Stimulated activated CD8-positive, alpha-beta memory T cell treated with anti-CD3 and anti-CD28 coated beads, Interleukin-2, amount 100 ng/mL, for 1 hour (primary cell): ENCODE measurements around the gene ZBTB7C.

Source experiments
- DNase-seq, 2 donors: peaks; one replicate each; pipeline ENCODE4 v3.0.0-alpha.2; 2020; ENCODE audit warnings: low read depth in 2 of 2

Gene ZBTB7C

DNA sequence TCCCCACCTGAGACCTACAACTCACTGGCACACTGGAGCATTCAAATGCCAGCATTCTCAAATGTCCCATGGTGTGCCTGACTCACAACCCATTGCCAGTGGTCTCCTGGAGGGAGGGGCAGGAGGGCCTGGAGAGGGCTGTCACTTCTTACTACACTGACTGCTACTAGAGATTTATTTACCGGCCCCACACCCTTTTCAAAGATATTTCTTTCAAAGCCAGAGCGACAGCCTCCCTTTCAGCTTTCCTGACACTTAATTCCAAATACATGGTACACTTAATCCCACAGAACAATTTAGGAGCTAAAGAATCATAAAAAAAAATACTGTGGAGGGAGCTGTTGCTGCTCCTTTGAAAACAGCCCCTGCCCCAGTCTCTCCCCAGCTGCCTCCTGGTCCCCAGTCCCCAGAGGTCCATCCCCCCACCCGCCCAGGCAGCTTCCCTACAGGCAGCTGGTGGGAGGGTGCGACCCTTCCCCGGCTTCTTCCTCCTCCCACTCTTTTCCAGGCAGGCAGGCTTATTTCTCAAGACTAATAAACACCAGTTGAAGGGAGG lies 349.6 kb downstream of the ZBTB7C start:
- no peak for DNase-seq

GRCh38 chr18:48058486-48058885 lies 350.7 kb downstream of the ZBTB7C start:
- DNase-seq = no peak

DNA sequence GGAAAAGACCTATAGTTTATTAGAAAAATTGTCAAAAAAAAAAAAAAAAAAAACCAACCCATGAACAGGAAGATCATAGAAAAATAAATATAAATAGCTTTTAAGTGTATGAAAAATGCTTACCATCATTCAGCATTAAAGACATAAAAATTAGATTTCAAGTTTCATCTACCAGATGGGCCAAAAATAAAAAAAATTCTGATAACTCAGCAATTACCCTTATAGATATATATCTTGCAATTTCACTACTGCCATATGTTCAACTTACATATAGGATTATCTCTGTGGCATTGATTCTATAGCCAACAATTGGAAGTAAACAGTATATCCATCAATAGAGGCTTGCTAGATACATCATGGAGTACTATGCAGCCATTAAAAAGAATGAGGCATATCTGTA lies 352.2 kb downstream of the ZBTB7C start:
- DNase-seq = no peak

DNA sequence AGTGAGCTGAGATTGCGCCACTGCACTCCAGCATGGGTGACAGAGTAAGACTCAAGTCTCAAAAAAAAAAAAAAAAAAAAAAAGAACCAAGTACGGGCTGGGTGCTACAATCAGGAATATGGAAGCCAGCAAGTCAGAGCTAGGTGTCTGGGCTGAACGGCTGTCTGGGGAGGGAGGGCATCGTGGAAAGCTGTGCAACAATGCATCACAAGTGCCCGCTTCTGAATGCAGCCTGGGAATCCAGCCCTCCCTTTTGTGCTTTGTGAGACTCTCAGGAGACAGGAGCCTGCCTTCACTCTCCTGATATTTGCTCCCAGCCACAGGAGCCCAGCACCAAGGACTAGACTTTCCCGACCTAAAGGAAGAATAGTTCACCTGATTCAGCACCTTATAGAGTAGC lies 353.8 kb downstream of the ZBTB7C start:
- DNase-seq = no peak

DNA sequence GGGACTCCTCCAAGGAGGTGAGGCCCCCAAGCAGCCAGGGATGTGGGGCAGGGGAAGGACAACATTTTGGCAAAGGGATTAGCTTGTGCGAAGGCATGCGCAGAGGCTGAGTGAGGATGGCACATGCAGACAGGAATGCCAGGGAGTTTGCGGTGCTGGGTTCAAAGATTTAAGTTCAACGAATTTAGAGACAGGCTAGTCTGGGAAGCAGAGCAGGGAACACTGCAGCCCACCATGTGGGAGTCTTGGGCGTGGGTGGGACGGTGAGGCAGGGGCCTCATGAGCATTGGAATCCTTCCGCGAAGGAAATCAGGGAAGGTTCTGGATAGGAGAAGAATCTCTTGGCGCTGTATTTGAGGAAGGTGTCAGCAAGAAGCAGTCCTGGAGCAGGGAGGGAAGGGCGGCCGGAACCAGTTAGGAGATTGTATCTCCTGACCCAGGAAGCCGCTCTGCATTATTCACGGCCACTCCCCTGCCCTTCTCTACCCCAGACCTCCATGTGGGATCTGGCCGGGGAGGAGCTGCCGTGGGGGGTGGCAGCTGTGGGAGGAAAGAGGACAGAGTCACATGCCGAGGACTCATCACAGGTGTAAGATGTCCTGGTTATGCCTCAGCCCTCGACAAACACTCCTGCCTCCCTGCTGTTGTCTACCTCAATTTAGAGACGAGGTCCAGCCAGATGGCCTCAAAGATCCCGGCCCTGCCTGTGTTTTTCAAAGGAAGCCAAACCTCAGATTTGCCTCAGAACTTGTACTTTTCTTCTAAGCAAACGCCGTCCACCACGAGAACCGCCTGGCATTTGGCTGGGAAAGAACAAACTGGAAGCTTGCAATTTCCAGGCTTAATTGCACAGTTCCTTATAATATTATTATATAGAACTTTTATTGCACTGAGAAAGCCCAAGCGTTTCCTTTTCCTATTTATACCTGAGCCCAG lies 355.0 kb downstream of the ZBTB7C start:
- no peak for DNase-seq

- DNase-seq = no peak
These were observed 356.3 kb downstream of the ZBTB7C start for GRCh38 chr18:48052842-48053241.

- DNase-seq = no peak
These were observed 357.0 kb downstream of the ZBTB7C start for GRCh38 chr18:48051945-48052840.

GRCh38 chr18:48050176-48050575 lies 359.0 kb downstream of the ZBTB7C start:
- no peak for DNase-seq

DNA sequence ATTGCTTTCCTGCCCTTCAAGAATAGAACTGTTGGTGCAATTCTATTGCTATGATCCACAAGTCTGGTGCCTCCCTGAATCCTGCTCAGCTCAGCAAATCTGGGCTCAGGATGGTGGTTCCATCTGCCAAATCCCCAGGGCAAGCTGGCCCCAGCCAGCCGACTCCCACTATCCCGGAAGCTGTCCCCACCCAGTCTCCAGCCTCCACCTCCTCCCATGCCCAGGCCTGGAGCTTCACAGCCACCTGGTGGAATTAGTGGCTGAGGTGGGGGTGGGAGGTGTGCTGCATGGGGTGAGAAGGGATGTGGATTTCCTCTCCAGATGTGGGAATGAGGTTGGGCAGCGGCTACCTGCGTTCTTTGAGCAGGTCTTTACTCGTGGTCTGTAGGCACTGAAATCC lies 359.4 kb downstream of the ZBTB7C start:
- no peak for DNase-seq

- no peak for DNase-seq
These were observed 360.9 kb downstream of the ZBTB7C start for GRCh38 chr18:48048251-48048650.

DNA sequence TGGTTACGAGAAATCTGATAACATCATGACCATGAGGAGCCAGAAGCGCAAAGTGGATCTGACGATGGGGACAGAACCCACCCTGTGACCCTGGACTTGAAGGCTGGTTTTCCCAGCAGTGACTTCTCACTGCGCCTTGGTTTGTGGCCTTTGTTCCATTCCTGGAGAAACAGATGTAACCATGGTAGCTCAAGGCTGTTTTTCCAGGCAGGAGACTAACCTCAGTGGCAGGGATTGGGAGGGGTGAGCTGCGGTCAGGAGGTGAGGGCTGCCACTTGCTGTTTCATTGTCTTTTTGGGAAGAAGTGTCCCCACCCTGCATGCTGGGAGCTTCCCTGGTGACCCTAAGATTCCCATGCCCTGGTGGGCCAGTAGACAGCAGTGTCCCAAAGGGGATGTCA lies 362.3 kb downstream of the ZBTB7C start:
- no peak for DNase-seq

GRCh38 chr18:48045744-48046143 lies 363.4 kb downstream of the ZBTB7C start:
- no peak for DNase-seq

GRCh38 chr18:48044944-48045343 lies 364.2 kb downstream of the ZBTB7C start:
- no peak for DNase-seq

- DNase-seq = no peak
These were observed 366.0 kb downstream of the ZBTB7C start for GRCh38 chr18:48043166-48043565.

DNA sequence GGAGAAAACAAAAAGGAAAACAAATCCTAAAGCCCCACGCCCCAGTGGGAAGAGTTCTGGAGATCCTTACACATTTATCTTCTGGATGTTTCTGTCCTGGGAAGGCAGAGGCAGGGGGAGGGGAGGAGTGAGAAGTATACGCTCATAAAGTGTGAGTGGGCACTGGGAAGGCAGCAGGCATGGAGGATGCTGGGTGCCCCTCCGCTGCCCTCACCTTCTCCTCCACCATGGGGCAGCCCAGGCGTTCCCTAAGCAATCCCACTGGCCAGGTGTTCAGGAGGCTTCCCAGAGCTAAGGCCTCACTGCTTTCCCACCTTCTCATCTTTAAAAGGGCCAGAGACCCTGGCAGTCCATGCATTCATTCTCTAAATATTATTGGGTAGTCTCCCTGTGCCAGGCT lies 366.8 kb downstream of the ZBTB7C start:
- DNase-seq = no peak

DNA sequence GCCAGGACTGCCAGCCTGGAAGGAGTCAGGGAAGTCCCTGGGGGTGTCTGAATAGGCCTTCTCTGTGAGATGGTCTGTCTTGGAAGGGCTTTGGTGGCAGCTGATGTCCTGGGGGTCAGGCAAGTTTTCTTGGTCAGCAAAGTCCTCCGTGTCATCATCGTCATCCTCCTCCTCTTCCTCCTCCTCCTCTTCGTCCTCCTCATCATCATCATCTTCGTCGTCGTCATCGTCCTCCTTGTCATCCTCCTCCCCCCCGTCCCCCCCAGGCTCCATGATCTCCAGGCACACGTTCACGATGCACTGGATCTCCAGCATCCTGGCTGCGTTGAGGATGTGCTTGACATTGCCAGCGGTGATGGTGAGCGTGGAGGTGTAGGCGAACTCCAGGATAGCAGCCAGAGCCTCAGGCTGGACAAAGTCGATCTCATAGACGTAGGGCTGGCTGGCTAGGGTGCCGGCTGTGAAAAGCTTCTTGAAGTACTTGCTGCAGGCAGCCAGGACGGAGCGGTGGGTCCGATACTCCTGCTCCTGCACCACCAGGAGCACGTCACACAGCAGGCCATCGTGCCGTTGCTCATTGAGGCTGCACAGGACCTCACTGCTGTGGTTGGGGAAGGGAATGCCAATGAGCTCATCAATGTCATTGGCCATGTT lies 368.6 kb downstream of the ZBTB7C start:
- no peak for DNase-seq

DNA sequence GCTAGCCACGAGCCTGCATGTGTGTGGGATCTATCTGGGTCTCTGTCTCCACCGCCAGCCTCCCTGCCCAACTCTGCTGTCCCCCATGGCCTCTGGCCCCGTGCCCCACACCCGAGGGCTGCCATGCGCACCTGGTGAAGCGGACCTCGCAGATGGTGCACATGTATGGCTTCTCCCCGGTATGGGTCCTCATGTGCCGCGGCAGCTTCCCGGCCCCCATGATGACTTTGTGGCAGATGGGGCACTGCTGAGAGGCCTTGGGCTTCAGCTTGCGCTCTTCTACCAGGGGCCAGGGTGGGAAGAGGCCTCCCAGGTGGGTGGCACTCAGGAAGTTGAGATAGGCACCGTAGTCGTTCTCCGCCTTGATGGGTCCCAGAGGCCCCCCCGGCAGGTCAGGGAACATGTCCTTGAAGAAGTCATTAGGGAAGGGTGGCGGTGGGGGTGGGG lies 369.4 kb downstream of the ZBTB7C start:
- DNase-seq = no peak

- no peak for DNase-seq
These were observed 370.5 kb downstream of the ZBTB7C start for GRCh38 chr18:48038636-48039035.

- no peak for DNase-seq
These were observed 371.5 kb downstream of the ZBTB7C start for GRCh38 chr18:48037481-48038271.

DNA sequence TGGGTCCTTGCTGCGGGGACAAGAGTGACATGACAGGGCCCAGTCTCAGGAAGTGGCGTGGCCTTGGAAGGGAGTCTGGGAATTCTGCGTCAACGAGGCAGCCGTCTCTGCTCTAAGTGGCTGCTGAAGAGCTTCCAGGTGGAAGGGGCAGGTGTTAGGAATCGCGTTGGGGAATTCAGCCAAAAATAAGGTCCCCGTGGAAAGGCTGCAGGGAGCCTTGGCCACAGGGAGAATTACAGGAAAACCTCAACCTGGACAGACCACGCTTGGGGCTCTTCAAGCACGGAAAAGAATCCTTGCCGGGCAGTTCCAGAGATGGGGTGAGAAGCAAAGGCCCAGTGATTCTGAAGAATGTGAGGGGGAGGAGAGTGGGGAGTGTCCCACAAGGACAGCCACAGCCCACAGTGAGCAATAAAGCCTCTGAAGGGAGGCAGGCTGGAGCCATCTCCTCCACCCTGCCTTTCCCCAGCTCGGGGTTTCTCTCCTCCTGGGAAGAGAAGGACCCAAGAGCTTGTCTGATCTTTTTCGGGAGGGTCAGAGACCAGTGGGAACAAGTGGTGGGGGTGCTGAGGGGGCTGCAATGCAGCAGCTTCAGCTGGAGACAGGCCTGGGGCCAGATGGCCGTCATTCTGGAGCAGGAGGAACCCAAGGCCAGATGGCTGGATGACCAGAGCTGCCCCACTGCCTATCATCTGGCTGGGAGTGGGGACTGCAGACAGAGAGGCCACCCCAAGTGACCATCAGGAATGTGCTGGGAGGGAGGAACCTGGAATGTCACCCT lies 372.4 kb downstream of the ZBTB7C start:
- DNase-seq = no peak
